NCI-H1436 treated with DMSO at 0.1 percent for 48 hours (cell line): ENCODE results near the gene FOXC1.

ENCODE experiments used
- DNase-seq: peaks from one replicate; lab custom pipeline; 2025; lab: John Stamatoyannopoulos, UW

FOXC1 gene

DNA sequence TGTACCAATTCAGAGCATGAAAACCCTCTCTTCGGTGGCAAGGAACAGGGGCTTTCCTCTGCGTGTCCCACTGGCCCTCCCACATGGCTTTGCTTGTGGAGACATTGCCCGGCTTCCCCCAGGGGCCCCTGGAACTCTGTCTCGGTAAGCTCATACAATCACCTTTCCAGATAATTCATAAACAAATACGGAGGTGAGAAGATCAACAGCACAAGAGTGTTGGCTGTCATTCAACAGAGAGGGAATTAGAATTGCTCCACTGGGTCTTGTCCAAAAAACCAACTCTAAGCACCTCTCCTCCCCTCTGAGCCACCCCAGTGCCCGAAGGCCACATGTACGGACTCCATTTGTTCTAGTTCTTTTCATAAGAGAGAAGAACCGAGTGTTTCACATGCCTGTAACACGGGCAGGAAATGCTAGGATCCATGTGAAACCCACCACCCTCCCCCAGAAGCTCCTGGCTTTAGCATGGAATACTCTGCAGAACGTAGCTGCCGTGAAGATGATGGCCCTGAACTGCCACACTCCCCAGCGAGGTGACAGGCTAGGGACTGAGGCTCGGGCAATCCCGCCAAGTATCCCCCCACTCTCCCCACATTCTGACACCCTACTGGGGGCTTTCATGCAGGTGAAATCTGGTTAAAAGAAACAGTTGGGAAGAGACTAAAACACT lies 24.6 kb upstream of the FOXC1 start:
- no peak for DNase-seq

DNA sequence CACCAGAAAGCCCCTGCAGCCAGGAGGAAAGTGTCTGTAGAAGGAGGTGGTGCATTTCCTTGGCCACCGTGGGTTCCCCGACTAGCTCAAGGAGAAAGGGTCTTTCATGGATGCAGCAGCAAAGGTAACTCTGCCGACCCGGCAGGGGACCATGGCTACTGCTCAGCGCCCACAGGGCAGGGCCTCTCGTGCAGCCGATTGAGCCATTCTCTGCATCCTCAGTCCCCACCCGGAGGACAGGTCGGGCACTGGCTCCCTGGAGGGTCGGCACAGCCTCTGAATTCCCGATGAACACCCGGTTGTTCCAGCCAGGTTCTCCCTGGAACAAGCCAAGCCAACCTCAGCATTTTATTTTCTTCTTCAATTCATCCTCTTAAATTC lies 24.1 kb upstream of the FOXC1 start:
- DNase-seq = no peak

DNA sequence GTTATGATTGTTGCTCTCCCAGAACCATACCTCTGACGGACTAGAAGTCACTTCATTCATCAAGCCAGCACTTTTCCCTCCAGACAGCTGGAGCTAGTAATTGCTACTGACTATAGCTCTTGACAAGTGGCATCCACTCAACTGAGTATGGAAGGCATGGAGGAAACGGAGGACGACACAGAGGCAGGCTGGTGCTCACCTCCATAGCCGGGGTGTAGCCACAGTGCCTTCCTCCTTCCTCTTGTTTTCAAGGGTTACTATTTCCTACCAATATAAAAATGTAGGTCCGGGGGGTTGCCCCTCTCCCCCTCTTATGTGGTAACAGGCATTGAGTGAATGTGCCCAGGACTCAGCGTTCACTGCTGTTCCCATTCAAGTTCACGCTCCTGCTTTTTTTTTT lies 23.5 kb upstream of the FOXC1 start:
- DNase-seq = no peak

DNA sequence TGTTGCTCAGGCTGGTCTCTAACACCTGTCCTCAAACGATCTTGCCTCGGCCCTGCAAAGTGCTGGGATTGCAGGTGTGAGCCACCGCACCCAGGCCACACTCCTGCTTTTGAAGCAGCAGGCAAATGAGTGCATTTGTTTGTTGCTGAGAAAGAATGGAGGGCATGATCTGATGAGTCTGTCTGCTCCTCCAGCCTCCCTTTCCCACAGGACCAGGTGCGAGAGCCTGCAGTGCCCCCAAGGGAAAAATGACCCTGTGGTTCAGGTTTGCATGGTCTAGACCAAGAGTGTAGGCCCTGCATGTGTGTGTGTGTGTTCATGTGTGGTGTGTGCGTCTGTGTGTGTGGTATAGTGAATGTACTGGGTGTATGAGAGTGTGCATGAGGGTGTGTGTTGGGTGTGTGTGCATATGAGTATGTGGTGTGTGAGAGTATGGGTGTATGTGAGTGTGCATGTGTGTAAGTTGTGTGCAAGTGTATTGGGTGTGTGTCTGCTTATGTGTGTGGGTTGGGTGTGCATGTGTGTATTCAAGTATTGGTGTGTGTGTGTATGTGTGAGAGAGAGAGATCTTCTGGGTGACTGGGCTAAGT lies 22.8 kb upstream of the FOXC1 start:
- no peak for DNase-seq

DNA sequence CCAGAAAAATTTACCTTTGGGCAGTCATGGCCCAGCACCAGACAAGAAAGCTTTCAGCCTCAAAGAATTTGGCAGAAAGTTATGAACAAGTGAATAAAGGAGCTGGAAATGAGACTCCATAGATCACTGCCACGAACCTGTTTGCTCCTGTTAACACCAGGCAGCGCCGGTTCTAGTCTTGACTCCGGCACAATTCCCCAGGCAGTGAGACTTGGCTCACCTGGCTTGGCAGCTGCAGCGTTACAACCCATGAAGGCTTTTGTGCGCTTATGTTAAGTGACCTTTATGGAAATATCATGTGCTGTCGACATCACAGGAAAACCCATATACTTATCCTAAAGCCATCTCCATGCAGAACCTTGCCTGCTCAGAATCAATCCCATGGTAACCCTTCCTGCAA lies 22.2 kb upstream of the FOXC1 start:
- DNase-seq = no peak

DNA sequence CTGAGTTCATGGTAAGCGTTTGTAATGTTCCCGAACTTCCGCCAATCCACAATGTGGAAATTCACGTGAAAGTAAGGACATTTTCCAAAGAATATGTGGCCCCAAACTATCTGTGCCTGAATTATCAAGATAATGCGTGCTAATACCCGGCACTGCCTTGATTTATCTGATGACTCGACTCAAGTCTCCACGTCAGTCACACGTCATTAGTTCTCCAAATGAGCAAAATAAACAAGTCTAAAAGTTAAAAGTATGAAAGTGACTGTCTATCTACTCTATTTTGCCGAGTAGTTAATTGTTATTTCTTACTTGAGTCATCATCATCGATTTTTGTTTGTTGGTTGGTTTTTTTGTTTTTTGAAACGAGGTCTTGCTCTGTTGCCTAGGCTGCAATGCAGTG lies 21.7 kb upstream of the FOXC1 start:
- DNase-seq = no peak

DNA sequence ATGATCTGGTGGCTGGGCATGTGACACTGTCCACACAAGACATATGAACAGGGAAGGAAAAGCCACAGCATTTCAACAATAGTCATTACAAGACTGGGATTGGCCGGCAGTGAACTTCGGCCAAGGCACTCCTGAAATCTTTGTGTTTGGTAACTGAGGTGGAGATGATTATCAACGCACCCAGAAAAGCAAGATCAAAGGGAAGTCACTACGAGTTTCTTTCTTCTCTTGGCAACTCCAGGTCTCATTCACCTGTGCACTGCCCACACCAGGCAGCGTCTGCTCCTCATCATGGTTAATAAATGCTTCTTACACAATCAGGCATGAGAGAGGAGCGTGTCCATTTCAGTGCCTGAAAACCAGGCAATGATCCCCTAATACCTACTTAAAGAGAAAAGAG lies 20.5 kb upstream of the FOXC1 start:
- no peak for DNase-seq

DNA sequence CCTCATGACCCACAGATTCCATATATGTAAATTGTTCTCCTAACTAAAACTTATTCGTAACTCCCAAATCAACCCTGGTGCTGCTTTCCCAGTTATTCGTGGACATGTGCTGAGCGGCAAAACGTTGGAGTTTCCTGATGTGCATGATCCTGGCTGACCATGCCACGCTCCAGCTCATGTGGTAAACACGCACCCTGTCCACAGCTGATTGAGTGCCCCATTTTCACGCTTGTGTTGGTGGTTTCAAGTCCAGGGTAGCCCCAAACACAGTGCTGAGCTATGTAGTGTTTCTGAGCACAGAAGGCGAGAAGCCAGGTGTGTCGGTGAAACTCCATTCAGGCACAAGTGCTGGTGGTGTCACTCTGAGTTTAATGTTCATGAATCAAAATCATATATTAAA lies 19.1 kb upstream of the FOXC1 start:
- DNase-seq = no peak

DNA sequence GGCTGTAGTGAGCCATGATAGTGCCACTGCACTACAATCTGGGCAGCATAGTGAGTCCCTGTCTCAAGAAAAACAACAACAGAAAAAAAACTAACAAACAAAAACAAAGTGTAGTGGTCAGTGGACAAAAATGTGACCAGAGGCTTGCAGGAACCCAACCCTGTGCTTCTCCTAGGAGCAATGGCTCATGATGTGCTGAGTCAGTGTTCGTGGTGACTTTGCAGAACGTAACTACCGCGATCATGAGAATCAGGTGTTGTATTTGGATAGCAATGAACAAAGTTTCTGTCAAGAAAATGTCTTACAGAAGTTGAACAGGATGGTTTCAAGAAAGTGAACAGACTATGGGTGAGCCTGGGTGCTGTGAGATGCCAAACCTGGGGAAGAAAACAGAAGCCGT lies 18.5 kb upstream of the FOXC1 start:
- no peak for DNase-seq

DNA sequence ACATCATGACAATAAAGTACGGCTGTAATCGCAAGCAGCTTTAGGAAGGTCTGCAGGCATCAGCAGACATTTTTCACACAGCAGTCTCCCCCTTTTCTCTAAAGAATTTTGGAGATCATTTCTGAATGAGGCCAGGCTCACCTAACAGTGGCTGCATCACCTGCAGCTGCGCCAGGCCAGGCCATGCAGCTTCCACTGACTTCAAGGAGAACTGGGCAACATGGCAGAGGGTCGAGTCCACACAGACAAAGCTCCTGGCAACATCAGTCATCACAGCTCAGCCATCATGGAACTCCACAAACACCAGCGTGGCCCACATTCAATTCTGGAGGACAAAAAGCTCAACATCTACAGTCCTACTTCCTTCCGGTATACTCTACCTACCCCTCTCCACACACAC lies 17.8 kb upstream of the FOXC1 start:
- no peak for DNase-seq

DNA sequence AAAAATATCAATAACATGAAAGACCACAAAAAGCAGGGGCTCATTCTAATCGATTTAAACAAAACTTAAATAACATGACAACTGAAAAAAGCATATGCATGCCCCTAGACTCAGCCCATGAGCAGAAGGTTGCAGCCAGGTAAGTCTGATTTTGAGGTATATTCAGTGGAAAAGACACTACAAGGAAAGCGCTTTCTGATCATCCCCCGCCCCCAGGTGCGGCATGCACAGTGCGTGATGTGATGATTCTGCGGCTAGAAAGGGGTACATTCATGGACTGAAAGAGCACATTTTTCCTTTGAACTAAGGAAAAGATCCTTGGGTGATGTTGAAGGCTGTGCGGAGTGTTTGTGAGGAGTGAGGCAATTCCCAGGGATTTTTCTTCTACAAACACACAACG lies 16.9 kb upstream of the FOXC1 start:
- no peak for DNase-seq

DNA sequence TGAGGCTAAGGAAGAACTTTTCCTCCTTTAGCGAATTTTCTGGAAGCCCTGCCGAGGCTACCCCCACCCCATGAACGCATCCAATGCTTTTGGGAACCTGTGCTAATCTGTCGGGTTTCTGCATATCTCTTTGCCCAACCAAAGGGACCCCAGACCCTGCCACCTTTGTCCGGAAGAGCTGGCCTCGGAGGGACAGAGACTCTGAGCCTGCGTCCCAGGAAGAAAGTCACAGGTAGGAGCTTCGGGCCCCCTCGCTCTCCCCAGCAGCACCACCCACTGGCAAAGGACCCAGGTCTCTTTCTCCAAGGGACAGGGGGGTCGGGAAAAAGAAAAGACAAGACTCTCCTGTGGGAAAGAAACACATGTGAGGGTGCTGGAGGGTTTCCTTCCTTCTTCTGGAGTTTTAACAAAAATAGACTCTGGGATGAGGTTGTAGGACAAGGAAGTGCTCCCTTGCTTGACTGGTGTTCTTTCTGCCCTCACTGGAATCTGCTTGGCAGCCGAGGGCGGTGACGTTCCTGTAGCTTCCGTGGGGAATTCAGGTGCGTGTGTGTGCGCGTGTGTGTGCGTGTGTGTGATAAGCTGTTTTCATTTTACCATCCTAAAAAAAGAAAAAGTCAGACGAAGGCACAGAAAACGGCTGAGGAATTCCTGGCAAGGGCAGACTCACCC lies 16.3 kb upstream of the FOXC1 start:
- no peak for DNase-seq

DNA sequence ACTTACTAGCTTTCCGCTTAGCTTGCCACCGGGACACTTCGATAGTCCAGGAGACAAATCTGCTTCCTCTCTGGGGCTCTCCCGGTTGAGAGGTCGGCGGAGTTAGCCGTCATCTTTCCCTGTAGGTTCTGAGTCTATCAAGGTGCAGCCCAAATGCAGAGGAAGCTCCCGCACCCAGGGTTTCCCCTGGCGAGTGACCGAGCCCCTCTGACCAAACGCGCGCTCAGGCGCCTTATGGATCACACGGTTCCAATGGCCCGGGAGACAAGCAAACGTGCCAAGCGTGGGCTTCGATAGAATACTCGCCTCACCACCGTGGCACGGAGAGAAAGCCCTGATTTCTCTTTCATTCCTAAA lies 15.8 kb upstream of the FOXC1 start:
- no peak for DNase-seq

DNA sequence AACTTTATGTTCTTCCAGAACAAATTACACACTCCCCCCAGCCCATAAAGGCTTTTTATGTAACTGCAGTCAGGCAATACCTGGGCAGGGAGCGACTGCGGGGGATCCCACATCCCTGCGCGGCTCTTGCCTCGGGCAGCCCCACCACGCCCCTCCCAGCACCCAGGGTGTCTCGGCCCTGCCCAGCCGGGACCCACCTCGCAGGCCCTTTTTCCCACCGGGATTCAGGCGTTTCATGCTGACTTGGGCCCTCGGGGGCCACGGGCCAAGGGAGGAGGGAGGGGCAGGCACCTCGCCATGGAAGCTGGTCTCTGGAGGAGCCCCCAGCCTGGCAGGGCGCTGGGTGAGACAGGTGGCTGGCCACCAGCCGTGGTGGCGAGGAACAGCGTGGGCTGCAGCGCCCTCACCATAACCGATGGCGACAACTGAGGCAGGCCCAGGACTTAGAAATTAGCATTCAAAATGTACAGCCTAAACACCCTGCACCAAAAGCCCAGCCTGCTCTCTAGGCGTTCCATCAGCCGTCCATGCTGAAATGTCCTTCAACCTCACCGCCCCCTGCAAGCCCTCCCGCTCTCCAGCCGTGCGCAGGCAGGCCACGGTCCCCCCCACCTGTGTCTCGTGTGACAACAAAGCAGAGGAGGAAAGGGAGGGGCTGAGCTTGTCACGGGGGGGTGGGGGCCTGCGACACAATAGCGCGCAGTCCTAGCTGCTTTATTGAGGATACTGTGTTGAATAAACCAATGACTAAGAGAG lies 15.1 kb upstream of the FOXC1 start:
- no peak for DNase-seq

DNA sequence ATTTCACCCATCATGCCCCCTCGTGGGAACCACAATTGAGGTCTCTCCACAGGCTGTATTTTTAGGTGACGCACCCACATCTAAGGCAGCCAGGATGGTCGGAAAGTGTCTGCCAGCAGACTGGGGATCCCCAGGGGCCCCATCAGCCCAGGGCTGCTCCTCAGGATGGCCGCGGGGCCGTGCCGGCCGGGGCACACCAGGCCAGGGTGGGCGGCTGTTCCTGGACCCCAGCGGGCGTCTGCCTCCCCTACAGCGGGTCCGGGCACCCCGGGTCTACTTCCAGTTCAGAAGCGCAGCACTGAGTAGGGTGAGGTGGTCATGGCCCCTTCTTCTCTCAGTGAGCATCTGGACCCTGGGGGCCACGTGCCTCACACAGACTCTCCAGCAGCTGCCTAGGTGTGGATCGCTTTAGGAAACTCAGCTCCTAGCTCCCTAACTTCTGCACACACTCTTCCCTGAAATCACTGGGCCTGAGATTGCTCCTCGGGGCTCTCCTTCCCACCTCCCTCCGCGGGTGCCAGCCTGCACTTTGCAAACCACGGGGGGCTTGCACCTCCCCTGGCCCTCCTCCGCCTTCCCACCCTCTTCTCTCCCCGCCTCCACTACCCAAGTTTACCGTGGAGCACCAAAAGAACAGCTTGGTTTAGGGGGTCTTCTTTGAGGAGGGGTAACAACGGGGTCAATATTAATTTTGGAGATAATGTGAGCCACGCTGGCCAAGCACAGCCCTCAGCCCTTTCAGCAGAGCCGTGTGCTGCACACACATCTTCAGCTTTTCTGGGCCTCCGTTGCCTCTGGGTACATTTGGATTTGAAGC lies 14.2 kb upstream of the FOXC1 start:
- DNase-seq = no peak

DNA sequence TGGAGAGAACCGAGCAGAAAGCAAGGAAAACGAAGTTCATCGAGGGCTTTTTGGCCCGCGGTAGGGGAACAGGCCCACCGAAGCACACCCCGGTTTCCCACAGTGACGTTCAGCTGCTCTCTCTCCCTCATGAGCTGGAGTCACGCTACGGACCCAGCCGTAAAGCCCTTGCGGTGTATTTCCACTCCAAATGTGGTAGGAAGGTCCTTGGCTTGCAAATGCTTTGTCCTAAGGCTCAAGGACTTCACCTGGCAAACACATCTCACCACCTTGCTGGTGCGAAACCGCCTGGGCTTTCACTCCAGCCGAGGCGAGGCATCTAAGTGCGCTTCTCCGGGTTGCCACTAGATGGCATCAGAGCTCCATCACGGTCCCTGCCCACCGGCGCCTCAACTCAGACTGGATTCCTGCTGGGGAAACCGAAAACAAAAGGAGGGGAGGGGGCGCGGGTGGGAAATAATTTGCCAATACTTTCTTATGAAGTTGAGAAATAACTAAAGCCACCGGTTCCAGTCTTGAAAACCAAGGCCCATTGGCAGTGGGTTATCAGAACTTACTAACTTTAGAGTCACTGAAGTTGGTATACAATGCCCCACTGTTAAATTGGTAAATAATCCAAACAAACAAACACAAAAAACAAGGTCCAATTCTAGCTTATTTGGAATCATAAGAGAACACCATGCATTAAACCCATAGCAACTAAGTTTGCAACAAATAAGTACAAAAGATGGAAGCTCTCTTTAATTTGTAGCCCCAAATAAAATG lies 13.4 kb upstream of the FOXC1 start:
- no peak for DNase-seq

DNA sequence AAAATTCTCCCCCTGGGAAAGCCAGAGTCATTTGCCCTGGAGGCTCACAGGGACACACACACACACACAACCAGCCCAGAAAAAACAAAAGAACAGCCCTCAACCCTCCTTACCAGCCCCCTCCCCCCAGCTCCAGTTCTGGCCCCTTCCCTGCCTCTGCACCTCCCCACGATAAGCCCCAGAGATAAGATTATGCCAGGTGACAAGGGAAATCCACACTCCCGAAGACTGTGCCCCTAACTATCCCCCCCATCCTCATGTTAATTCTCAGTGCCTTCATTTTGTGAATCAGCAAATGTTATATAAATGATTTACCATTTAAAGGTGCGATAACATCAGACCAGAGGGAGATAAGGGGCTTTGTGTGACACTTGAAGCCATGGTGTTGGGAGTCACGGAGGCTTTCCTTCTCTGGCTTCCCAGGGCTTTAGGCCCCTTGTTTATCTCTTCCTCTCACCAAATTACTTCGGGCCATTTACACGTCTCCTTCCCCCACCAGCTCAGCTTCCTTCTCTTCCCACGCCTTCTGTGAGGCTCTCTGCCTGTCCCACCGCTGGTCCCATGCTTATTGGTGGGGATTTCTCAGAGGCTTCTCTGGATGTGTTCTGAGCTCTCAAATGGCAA lies 12.5 kb upstream of the FOXC1 start:
- DNase-seq = no peak

DNA sequence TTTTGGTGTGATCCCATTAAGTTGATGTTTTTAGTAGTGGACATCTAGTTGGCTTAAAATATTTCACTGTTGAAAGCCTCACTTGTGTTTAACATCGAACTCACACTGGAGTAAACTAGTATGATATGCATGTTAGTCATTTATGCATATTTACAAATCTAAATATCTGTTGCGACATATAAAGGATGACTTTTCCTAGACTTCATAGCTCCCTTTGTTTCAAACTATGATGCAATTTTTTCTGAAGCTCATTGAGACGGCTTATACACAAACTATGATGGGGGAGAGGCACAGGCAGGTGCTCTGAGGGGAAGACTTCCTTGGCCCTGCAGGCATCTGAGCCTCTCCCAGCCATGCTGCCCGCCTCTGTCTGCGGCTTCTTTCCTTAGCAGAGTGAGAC lies 11.8 kb upstream of the FOXC1 start:
- no peak for DNase-seq

DNA sequence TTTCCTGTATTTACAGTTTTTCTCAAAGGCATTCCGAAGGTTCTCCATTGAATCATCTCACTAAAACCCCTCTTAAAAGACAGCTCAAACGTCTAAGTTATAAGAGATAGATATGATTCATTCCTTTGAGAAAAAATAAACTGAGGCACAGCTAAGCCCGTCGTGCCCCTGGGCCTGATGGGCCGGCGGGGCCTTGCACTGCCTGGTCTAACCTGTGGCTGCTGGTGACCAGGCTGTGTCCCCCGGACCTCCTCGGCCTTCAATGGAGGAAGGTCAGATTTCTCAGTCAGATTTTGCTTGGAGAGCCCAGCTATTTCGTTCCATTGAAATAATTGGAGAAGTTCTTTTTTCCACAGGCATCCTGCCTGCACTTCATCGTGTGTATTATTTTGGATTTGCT lies 11.3 kb upstream of the FOXC1 start:
- DNase-seq = no peak

DNA sequence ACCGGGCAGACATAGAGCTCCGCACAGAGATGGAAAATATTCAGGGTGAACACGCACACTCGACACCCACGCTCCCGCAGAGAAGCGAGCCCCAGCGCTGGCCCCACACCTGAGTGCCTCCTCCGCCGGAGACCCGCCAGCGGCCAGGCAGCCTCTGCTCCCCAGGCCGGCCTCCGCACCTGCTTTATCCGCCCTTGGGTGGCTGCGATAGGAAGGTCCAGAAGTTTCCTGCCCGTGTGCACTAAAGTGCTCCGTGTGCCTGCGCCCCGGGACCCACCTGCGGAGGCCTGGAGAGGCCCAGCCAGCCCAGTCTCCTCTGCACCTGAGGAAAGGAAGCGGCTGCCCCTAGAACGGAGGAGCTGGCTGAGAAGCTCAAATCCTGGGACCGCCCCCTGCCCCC lies 10.8 kb upstream of the FOXC1 start:
- DNase-seq = no peak

DNA sequence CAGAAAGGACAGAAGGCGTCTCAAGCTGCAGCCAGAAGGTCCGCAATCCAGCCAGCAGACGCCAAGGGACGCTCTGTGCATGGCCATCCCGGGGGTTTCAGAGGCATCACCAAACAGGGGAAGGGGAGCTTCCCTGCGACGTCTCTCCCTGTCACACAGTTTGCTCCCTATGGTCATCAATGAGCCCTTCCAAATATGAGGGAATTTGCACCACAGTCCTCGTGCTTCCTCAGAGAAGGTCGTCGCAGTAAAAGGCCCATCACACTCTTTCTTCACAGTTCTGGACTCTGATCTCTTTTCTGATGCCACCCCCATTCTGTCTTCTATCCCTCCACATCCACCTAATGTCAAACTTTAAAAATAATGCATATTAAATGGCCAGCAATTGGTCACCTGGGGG lies 10.2 kb upstream of the FOXC1 start:
- DNase-seq = no peak
